Chondrocyte (in vitro differentiated cells): ENCODE results near the gene PCDHGA6. TPM values are rescaled to one million over a fixed set of nuclear protein-coding genes. Genes with fewer than 3 reads are reported as not detected.

Experiments used
- DNase-seq: peaks from one replicate; pipeline ENCODE4 v3.0.0; 2021; ENCODE audit warnings: mixed read lengths, low spot score
- H3K27ac Mint-ChIP-seq: one replicate; pipeline ENCODE4 v1.8.0; 2021; ENCODE audit warnings: mild to moderate bottlenecking, moderate library complexity, mixed read lengths; ENCODE audit not compliant: unreplicated experiment
- H3K27me3 Mint-ChIP-seq: 2 replicates; pipeline ENCODE4 v1.8.0; 2021; ENCODE audit warnings: low read depth, mixed read lengths
- H3K36me3 Mint-ChIP-seq: 2 replicates; pipeline ENCODE4 v1.8.0; 2021; ENCODE audit warnings: low read depth, mixed read lengths
- H3K4me1 Mint-ChIP-seq: 2 replicates; pipeline ENCODE4 v1.8.0; 2021; ENCODE audit warnings: low read depth, mild to moderate bottlenecking, mixed read lengths
- H3K4me3 Mint-ChIP-seq: one replicate; pipeline ENCODE4 v1.8.0; 2021; ENCODE audit warnings: mild to moderate bottlenecking, moderate library complexity, mixed read lengths; ENCODE audit not compliant: unreplicated experiment
- H3K9me3 Mint-ChIP-seq: 2 replicates; pipeline ENCODE4 v1.8.0; 2021; ENCODE audit warnings: low read depth, mixed read lengths
- total RNA-seq: library from RNA; stranded (reverse); gene quantifications from 3 replicates; pipeline ENCODE4 v1.2.1, GENCODE V29; 2021
- TF ChIP-seq, protein P1 (sequence below): fragments of 200-600 bp; sonication (generic); IDR thresholded peaks from 2 replicates; pipeline ENCODE4 v1.5.0; 2021; ENCODE audit warnings: antibody characterized with exemption, mild to moderate bottlenecking, moderate library complexity

The PCDHGA6 gene
- total RNA-seq, 1 donor from 2014 or later, result 0.45 TPM

DNA sequence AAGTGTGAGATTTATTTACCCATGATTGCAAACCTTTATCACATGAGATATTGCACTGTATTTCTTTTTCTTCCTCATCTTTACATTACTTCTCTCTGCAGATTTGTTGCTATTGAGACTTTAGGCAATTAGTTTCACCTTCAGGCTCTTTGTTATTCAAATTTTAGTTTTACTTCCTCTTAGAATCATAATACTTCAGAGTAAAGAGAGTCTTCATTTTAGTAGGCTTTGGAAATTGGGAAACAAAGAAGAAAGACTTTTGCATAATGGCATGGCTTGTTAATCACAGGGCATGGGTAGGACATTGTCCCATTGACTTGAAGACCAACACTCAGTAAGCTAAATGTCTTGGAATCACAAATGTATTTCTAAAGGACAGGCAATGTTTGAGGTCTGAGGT is 11.0 kb upstream of the PCDHGA6 start:
- Mint-ChIP-seq H3K4me1 (no peaks in the 10 kb centered on the region), H3K27me3 (no peaks in the 10 kb centered on the region), H3K36me3 (peaks cover 12% of the 10 kb centered on the region), H3K4me3 (no peak overlapping the region), H3K9me3 (peaks cover 68% of the 10 kb centered on the region), H3K27ac (no peak overlapping the region)
- DNase-seq, result no peak
- TF ChIP-seq, protein P1, sequence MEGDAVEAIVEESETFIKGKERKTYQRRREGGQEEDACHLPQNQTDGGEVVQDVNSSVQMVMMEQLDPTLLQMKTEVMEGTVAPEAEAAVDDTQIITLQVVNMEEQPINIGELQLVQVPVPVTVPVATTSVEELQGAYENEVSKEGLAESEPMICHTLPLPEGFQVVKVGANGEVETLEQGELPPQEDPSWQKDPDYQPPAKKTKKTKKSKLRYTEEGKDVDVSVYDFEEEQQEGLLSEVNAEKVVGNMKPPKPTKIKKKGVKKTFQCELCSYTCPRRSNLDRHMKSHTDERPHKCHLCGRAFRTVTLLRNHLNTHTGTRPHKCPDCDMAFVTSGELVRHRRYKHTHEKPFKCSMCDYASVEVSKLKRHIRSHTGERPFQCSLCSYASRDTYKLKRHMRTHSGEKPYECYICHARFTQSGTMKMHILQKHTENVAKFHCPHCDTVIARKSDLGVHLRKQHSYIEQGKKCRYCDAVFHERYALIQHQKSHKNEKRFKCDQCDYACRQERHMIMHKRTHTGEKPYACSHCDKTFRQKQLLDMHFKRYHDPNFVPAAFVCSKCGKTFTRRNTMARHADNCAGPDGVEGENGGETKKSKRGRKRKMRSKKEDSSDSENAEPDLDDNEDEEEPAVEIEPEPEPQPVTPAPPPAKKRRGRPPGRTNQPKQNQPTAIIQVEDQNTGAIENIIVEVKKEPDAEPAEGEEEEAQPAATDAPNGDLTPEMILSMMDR, result no peak

DNA sequence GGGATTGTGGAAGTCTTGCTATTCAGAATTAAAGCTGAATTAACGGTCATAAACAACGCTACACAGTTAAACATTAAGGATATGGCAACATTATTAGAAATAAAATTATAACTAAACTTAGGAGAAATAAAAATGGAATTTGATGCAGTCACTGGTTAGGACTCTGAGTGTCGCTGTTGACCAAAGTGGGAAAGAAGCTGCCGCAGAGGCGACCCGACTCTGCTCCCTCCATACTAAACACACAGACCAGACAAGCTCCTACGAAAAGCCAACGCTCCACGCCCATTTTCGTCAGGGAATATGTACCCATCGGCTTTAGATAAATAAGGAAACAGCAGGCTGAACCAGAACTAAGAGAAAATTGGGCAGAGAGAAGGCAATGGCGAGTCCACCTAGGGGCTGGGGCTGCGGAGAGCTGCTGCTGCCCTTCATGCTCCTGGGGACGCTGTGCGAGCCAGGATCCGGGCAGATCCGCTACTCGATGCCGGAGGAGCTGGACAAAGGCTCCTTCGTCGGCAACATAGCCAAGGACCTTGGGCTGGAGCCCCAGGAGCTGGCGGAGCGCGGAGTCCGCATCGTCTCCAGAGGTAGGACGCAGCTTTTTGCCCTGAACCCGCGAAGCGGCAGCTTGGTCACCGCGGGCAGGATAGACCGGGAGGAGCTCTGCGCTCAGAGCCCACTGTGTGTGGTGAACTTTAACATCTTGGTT is 9.6 kb upstream of the PCDHGA6 start, which contains the start of gene PCDHGA5:
Gene PCDHGA5, plus strand, starts transcription at position 211 of the 709 bp plus-strand sequence. Its CDS starts 169 bp downstream, at position 380.
- TF ChIP-seq, protein P1, result no peak
- no peak within 1 kb of the TSS for H3K4me3 Mint-ChIP-seq
- H3K27me3 Mint-ChIP-seq, result no peaks in the 10 kb centered on the region
- no peaks in the 10 kb centered on the region for H3K4me1 Mint-ChIP-seq
- peaks cover 12% of the 10 kb centered on the region for H3K36me3 Mint-ChIP-seq
- no peak within 1 kb of the TSS for H3K27ac Mint-ChIP-seq
- H3K9me3 Mint-ChIP-seq, result peaks cover 67% of the 10 kb centered on the region
- DNase-seq, result no peak

DNA sequence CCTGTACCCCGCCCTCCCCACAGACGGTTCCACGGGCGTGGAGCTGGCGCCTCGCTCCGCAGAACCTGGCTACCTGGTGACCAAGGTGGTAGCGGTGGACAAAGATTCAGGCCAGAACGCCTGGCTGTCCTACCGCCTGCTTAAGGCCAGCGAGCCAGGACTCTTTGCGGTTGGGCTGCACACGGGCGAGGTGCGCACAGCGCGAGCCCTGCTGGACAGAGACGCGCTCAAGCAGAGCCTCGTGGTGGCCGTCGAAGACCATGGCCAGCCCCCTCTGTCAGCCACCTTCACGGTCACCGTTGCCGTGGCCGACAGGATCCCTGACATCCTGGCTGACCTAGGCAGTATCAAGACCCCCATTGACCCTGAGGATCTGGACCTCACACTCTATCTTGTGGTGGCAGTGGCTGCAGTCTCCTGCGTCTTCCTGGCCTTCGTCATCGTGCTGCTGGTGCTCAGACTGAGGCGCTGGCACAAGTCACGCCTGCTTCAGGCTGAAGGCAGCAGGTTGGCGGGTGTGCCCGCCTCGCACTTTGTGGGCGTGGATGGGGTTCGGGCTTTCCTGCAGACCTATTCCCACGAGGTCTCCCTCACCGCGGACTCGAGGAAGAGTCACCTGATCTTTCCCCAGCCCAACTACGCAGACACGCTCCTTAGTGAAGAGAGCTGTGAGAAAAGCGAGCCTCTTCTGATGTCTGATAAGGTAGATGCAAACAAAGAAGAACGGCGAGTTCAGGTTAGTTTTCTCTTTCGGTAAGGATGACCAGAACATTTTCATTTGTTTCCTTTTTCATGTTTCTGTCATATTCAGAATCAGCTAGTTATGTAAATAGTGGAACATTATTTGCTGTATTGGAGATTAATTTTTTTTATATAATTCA is 7.4 kb upstream of the PCDHGA6 start:
- Mint-ChIP-seq H3K9me3 (peaks cover 62% of the 10 kb centered on the region), H3K27me3 (no peaks in the 10 kb centered on the region), H3K27ac (no peak overlapping the region), H3K36me3 (peaks cover 8% of the 10 kb centered on the region), H3K4me3 (no peak overlapping the region), H3K4me1 (no peaks in the 10 kb centered on the region)
- no peak for DNase-seq
- TF ChIP-seq, protein P1, result no peak

DNA sequence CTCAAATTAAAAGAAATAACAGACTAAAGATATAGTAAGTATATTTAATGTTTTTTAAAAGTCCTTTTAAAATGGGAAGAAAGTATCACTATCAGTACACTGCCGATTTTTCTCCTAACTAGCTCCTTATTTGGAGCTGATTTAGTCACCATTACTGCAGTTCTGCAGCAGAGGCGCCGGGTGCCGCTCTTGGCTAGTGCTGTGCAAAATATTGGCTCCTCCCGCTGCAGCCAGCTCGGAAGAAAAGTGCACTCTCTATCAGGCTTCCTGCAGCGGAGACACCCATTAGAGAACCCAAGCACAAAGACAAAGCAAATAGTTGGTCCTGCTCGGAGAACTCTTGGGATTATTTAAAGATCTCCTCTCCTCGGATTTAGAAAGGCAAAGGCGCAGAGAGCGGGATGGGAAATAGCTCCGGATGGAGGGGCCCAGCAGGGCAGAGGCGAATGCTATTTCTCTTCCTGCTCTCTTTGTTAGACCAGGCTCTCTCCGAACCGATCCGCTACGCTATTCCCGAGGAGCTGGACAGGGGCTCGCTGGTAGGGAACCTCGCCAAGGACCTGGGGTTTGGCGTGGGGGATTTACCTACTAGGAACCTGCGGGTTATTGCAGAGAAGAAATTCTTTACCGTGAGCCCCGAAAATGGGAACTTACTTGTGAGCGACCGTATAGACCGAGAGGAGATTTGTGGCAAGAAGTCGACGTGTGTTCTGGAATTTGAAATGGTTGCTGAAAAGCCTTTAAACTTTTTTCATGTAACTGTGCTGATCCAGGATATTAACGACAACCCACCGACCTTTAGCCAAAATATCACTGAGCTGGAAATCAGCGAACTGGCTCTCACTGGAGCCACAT is 3.5 kb upstream of the PCDHGA6 start, which contains the start of gene PCDHGB3:
Gene PCDHGB3, plus strand, starts transcription at position 249 of the 855 bp plus-strand sequence. Its CDS starts 153 bp downstream, at position 402.
- Mint-ChIP-seq H3K36me3 (peaks cover 10% of the 10 kb centered on the region), H3K4me1 (no peaks in the 10 kb centered on the region), H3K9me3 (peaks cover 53% of the 10 kb centered on the region), H3K27ac (no peak within 1 kb of the TSS), H3K27me3 (no peaks in the 10 kb centered on the region), H3K4me3 (no peak within 1 kb of the TSS)
- TF ChIP-seq, protein P1, result no peak
- no peak for DNase-seq
